CD4-positive, alpha-beta T cell treated with Interleukin-17A for 4 hours (primary cell): ENCODE data around the gene SPARC.
"Not testable (repeated sequence)": the region's sequence is repeated elsewhere in the genome, so short reads cannot be mapped to it uniquely, and the experiment has no call there.

Experiments
- DNase-seq: peaks from one replicate; pipeline ENCODE4 v3.0.0-alpha.2; 2020; ENCODE audit warnings: mixed read lengths

Gene SPARC, protein sequence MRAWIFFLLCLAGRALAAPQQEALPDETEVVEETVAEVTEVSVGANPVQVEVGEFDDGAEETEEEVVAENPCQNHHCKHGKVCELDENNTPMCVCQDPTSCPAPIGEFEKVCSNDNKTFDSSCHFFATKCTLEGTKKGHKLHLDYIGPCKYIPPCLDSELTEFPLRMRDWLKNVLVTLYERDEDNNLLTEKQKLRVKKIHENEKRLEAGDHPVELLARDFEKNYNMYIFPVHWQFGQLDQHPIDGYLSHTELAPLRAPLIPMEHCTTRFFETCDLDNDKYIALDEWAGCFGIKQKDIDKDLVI

DNA sequence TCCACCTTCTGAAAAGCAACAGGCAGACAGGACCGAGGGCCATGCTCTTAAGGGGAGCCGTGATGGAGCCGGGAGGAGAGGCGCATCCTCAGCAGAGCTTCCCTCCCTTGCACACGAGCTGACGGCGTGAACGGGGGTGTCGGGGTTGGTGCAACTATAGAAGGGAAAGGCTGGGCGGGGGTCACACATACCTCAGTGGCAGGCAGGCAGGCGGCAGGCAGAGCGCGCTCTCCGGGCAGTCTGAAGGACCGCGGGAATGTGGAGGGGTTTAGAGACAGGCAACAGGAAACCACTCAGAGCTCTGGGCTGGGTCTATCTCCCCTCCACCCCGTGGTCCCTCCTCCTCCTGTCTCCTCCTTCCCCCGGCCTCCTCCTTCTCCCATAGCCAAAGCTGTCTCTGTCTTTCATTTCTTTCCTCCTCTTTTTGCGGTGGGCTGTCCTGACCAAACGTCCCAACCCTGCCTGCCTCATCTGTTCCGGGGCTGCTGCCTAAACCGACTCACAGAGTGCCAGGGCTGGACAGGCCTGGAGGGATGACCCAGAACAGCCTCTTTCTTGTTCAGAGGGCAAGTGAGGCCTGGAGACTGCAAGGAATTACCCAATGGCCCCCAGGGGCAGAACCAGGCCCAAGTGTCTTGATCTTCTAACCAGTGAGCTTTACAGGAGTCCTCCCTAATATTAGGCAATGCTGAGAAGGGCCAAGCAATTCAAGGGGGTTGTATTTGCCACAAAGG lies at the start of gene SPARC:
Gene SPARC, minus strand, starts transcription at position 242 of the 734 bp plus-strand sequence. CDS start 10,727 bp downstream, outside the sequence.
- DNase-seq: no peak

DNA sequence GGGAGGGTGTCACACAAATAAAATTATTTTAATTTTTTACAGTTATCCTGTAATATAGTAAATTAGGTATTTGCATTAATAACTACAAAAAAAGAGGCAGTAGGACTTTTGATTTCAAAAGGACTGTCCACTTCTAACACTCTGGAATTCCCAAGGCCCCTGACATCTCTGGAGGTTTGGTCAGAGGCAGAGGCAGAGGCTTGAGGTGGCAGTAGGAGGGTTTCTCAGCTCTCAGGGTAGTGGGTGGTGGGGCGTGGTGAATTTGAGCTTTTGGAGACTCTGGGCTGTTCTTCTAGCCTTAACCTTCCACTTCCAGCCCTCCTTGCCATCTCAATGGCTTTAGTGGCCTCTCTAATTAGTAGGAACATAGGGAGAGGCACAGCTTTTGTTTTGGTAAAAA lies 48.9 kb upstream of the SPARC start:
- DNase-seq: no peak

DNA sequence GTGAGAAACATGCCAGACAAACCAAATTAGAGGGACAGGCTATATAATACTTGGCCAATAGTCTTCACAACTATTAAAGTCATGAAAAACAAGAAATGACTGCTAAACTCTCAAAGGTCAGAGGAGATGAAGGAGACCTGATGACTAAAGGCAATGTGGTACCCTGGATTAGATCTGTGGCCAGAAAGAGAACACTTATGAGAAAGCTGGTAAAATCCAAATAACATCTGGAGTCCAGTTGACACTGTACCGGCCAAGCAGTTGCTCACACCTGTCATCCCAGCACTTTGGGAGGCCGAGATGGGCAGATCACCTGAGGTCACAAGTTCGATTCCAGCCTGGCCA lies 47.3 kb upstream of the SPARC start:
- no peak for DNase-seq

DNA sequence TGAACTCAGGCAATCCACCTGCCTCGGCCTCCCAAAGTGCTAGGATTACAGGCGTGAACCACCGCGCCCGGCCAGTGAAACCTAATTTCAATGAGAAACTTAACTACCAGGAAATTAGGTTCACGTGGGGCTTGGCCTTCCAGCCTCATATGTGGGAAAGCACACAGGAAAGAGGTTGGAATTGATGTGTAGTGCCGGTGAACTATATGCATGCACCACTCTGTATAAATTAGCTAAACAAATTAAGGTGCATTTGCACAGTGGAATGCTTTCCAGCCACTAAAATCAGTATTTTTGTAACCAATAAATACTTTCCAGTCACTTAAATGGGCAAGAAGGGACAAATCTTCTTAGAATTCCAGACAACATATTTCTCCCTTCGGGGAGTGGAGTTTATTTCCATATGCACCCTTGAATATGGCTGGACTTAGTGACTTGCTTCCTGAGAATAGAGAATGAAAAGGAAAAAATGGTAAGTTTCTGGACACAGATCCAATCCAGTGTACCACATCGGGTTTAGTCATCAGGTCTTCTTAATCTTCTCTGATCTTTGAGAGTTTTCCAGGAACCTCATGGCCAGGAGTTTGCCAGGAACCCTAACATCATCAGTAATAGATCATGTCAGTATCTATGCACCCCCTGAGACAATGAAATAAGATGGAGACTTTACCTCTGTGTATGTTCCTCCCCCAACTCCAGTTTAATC lies 46.8 kb upstream of the SPARC start:
- DNase-seq: no peak

DNA sequence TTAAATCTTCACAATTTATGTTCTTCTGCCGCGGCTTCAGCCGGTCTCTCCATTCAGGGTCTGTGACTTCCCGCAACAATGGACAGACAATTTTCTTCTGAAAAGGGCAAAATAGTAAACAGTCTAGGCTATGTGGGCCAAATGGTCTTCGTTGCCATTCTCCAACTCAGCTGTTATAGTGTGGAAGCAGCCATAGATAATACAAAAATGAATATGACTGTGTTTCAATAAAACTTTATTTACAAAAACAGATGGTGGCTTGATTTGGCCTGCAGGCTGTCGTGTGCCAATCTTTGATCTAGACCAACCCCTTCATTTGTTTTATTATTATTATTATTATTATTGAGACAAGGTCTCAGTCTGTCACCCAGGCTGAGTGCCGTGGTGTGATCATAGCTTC lies 43.7 kb upstream of the SPARC start:
- DNase-seq: no peak

DNA sequence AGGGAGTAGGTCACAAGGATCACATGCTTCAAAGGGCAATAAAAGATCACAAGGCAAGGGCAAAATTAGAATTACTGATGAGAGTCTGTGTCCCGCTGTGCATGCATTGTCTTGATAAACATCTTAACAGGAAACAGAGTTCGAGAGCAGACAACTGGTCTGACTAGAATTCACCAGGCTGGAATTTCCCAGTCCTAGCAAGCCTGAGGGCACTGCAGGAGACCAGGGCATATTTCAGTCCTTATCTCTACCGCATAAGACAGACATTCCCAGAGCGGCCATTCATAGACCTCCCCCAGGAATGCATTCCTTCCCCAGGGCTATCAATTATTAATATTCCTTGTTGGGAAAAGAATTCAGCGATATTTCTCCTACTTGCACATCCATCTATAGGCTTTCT lies 42.9 kb upstream of the SPARC start:
- DNase-seq: not testable (repeated sequence)

DNA sequence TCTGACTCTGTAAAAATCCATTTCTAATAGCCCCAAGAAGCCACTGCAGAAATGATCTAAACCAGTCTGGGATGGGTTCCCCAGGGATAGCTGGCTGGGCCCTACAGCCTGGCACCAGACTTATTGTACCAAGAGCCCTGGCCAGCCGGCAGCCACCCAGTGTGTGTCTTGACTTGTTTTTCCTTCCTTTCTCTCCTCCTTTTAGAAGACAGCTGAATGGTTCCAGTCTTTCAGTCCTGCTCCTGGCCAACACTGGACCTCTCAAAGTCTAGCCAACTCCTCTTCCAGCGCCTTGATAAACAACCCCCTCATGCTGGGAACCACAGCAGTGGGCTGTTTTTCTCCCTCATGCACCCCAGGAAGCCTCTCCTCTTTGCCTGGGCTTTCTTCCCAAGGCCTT lies 37.6 kb upstream of the SPARC start:
- DNase-seq: no peak

DNA sequence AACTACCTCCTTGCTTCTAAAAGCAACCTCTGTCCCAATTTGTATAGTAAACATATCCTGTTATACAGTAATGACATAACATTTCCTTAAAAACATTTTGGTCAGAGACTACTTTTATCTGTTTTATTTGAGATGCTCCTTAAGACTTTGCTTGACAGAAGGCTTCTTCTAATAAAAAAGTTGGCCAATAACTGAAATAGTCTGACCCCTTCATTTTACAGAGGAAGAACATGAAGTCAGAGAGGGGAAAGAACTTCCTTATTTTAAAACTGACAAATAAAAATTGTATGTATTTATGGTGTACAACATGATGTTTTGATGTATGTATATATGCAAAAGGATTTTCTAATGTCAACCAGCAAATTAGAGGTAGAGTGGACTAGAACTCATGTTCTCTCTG lies 35.8 kb upstream of the SPARC start:
- DNase-seq: no peak

DNA sequence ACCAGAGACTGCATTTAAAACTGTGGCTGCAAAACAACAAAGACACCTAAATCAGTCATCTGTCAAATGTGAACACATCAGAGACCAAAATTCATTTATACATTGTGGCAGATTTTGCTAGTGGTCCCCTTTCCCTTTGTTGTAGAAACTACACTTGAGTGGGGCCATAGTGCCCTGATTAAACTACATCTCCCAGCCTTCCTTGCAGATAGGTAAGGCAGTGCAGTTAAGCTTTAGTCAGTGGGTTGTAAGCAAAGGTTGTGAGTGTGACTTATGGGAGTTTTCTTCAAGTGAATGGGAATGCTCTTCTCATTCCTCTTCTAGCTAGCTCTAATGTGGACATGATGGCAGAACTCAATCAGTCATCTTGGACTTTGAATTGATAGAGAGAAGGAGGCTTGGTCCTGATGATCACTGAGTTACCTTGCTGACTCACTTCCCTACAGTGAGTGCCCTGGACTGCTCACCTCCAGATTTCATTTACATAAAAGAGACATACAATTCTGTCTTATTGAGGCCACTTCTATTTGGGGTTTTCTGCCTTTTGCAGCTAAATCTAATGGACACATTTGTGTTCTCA lies 35.2 kb upstream of the SPARC start:
- no peak for DNase-seq

DNA sequence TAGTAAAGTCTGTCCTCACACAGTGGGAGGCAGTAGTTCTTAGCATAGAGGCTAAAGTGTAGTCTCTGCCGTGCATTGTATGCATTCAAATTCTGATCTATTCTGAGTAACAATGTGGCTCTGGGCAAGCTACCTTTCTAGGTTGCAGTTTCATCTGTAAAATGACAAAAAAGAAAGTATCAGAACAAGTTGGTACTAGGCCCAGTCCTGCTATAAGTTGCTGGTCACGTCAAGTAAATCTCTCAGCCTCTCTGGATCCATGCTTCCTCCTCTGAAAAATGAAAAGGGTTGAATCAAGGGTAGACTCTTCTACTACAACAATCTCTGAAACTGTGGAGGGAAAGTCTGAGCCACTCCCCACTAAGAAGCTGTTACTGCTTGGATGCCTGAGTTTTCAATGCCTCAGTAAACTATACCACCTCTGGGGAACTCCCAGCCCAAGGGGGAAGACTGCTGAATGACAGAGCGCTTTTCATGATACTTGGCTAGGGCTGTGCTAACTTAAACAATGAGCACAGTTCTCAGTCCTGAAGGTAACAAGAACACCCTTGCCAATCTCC lies 34.5 kb upstream of the SPARC start:
- no peak for DNase-seq

DNA sequence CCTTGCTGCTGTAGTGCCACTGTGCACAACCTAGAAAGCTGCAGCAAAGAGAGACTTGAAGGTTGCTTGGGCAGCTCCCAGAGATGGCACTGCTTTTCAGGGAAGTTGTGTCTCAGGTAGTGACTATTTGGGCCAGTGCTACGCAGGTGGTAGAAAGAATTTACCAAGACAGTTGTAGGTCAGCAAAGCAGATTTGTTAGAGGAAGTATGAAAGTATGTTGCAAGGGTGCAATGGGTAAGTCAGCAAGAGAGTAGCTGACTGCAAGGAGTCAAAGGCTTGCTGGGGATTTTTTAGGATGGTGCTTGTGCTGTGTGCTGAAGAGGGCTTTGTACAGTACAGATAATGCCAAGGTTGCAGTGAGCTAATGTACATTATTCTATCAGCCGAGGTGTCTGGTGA lies 33.5 kb upstream of the SPARC start:
- DNase-seq: no peak

DNA sequence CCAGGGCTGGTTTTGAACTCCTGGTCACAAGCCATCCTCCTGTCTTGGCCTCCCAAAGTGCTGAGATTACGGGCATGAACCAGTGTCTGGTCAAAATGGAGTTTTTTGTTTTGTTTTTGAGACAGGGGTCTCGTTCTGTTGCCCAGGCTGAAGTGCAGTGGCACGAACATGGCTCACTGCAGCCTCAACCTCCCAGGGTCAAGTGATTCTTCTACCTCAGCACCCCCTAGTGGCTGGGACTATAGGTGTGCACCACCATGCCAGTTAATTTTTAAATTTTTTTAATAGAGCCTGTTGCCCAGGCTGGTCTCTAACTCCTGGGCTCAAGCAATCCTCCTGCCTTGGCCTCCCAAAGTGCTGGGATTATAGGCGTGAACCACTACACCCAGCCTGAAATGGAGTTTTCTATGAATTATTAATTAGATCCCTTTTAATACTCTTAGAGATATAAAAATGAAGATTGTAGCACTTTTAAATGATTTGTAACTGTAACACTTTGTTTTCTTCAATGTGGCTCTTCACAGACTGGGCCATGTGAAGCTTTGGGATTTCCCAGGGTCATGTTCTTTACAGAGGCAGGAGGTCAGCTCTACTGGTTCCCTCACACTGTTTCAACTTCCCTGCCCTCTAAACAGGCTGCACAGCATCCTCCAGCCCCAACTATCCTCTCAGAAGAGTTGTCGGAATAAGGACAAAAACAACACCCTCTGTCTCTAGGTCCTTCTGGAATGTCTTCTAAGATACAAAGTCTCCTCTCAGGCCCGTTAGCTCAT lies 32.7 kb upstream of the SPARC start:
- DNase-seq: peak; percentile 14

DNA sequence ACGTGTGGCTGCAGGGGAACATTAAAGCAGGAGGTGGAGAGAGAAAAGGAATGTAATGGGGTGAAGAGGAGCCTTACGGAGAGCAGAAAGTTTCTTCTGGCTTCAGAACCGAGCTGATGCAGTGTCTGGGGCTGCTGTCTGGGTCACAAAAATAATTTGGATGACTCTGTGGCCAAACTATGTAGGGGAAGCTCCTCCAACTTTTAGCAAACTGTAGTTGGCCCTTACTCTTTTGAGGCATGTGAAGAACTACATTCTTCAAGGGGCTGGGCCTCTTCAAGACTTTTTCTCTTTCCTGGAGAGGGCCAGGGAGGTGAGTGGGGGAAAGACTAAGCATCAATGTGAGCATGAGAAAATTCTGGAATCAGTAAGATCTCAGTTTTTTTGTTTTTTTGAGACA lies 31.9 kb upstream of the SPARC start:
- no peak for DNase-seq

DNA sequence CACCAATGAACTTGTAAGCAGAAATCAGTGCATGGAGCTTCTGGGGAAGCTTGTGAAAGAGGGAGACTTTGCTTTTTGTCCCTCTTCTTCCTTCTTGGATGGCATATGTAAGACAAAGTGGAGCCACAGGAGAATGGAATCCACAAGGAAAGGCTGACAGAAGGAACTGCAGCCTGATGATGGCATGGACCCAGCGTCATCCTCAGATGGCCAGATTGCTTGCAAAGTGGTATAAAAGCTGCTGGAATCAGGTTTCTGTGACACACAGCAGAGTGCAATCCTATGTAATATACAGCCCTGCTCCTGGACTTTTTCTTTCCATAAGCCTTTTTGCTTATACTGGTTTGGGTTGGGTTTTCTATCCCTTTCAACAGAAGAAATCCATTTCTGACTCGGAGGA lies 31.4 kb upstream of the SPARC start:
- no peak for DNase-seq

DNA sequence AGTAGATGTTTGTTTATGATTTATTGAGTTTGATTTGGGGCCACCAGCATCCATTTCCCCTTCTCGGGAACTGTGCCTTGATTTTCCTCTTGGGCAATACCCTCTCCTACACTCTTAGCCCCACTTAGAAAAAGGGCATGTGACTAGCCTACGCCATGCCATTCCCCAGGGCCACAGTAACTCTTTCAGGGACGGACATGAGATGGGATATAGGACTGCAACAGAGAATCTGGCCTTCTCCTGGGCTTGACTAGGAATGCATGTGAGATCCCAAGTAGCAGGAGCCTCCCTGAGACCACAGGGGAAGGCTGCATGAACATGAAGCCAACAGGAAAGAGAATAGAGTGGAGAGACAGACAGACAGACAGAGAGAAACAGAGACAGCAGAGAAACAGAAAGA lies 30.7 kb upstream of the SPARC start:
- no peak for DNase-seq

DNA sequence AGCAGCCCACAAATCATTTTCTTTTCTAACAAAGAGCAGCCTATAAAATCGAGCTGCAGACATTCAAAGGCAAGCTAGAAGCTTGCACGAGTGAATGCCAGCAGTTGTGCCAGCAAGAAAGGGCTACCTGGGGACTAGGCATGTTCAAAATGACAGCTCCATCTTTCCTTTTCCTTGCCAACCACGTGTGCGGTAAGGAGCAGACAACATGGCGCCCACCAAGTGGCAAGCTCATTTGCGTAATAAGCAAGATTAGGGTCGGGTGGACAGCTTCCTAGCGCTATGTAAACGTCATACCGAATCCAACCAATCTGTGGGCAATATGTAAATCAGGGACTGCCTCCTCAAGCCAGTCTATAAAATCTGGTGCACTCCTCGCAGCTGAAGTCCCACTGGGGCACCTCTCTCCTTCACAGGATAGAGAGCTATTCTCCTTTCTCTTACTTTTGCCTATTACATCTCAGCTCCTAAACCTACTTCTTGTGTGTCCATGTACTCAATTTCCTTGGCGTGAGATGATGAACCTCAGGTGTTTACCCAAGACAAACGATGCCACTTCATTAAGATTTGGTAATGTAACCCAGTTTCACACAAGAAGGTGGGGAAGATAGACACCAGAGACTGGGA lies 22.5 kb upstream of the SPARC start:
- no peak for DNase-seq

DNA sequence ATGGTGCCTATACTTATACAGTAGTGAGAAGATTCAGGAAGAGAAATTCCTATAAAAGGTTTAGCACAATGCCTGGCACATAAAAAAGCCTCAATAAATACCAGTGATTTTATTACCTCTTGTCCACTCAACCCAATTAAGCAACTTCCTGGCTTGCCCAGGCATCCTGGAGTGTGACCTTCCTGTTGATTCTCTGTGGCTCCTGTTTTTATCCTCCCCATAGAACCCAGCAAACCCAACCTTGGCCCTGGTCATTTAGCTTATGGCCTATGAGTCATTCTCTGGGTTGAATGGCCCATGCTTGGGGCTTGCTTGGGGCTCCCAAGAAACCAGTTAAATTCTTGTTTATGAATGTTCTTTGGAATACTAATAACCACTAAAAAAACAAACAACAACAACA lies 21.4 kb upstream of the SPARC start:
- DNase-seq: no peak

DNA sequence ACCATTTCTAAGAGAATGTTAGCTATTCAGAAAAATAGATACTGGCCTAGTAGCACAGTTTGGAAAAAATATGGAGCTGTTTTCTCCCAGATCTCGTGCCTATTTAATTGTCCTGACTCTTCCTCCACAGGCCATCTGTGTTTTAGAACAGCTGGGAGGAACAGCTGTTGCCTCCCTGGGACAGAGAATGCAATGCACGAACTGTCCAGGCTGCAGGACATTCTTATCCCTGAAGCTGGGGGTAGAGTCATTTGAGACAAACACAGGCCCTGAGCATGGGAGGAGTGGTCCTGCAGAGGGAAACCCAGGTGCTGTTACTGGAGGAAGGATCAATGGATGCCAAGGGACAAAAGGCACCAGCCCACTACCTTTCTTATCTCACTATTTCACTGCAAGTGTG lies 20.9 kb upstream of the SPARC start:
- DNase-seq: no peak

DNA sequence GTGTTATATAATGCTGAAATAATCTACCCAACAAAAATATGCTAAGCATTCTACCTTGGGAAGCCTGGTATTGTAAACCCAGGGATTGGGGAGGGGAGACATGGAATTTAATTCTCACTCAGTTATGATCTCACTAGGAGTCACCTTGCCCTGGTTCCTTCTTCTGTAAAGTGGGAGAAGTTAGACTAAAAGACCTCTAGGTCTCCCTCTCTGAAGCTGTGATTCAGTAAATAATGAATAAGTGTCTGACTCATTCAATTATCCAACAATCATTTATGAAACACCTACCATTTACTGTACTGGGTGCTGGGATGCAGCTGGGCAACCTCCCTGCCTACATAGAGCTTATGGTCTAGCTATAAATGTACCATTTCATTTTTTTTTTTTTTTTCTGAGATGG lies 20.2 kb upstream of the SPARC start:
- no peak for DNase-seq

DNA sequence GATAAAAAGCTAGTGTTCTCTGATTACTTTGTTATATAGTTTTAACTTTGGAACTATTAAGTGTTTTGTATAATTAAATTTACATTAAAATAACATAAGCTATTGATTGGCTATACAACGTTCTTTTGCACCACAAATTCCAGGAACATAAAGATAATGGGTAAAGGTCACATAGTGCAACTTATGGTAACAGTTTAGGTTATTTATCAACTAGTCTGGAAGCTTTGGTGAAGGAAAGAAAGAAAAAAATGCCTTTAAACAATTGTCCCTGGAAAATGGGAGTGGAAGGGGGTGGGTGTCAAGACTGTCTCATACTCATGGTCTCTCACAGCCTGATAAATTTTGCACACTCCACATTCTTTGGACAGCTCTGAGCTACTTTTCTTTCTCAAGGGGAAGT lies 17.1 kb upstream of the SPARC start:
- no peak for DNase-seq

DNA sequence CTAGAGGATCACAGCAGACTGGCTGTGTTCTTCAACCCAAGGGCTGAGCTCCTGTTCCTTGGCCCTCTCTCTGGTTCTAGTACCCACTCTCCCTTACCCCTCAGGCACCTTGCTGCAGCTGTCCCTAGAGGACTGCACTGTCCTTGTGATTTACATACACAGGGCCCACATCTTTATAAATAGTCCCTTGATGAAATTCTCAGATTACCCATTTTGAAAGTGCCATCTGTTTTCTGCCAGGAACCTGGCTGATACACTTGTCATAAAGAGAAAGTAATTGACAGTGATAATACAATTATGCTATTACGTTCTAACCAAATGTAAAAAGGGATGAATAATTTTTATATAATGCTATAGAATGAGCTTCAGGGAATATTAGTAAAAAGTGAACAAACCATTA lies 16.5 kb upstream of the SPARC start:
- DNase-seq: no peak

DNA sequence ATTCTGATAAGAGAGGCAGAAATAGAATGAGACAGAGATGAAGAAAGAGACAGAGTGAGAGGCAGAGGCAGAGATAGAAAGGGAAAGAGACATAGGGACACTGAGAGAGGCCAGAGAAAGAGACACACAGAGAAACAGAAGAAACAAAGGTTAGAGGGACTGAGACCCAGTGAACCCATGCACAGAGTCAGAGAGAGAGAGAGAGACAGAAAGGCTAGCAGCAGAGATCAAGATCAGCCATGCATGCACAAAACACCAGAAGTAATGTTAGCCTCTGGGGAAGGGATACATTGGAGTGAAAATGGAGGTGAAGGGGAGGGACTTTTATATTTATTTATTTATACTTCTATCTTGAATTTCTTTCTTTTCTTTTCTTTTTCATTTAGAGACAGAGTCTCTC lies 14.1 kb upstream of the SPARC start:
- no peak for DNase-seq
